T47D (cell line): ENCODE results near the gene RPE65.
A peak's percentile ranks its signal among the peaks of the same experiment; 100 is the strongest.

Experiments used
- DNase-seq, 2 experiments: peaks; one replicate each; pipeline versions ENCODE4 v3.0.0 to v3.0.0-alpha.2; 2011 to 2012; ENCODE audit warnings: low read depth in 1 of 2, low spot score in 1 of 2
- JUND ChIP-seq: IDR thresholded peaks from 2 replicates; pipeline ENCODE4 v1.6.1; 2012; ENCODE audit warnings: low read depth
- in situ Hi-C: cut with HindIII; loops from 2 replicates; pipeline ENCODE4 v1.10.0; 2016; ENCODE audit warnings: low sequenced_read_pairs, low pct_unique_long_range_greater_than_20kb

Gene RPE65

GRCh38 chr1:68473060-68473459, 23.3 kb upstream of the RPE65 start:
- in situ Hi-C loops: no loop called here
- DNase-seq: no peak
- TF ChIP-seq JUND: no peak

DNA sequence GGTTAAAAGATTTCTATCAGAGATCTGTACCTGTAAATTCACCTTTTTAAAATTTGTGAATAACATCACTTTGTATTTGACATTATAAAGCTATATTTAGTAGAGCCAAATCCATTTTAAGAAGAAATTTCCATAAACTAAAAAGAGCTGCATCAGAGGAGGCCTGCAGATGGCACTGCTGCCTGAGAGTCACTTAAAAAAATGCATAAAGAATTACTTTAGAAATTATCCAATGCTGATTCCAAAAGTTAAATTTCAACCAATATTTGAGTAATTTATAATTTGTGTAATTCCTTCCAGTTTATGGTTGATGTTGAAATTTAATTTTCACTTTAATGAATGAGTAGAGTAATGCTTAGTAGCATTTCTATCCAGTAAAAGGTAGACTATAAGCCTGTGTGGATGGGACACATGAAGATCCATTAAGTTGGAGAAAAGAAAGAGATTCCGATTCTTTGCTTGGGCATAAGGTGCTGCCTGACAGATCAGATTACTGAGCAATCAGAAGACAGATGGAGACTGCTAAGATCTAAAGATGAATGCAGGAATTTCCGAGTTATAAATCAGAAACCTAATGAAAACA, 20.7 kb upstream of the RPE65 start:
- in situ Hi-C loops: no loop called here
- peak in 1 of 2 experiments; percentile 13 for DNase-seq
- TF ChIP-seq JUND: no peak

DNA sequence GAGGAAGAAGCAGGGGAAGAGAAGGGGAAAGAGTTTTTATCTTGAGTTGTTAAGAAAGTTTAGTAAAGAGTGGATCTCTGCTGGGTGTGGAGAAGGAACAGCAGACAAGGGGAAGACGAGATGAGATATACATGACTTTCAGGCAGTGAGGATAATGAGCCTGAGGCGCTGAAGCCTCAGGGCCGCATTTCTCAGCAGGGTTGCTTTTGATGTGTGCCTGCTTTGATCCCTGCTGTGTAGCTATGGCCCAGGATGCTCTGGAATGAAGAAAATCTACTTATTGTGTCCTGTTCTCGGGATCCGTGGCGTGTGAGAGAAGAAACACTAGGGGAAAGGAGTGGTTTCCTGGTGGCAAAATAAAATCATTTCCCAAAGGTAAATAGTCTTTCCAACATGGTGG, 15.1 kb upstream of the RPE65 start:
- DNase-seq: no peak
- no peak for TF ChIP-seq JUND
- in situ Hi-C loops: no loop called here

- in situ Hi-C loops: no loop called here
- no peak for DNase-seq
- TF ChIP-seq JUND: no peak
Measured at GRCh38 chr1:68460935-68461334, 11.2 kb upstream of the RPE65 start.

DNA sequence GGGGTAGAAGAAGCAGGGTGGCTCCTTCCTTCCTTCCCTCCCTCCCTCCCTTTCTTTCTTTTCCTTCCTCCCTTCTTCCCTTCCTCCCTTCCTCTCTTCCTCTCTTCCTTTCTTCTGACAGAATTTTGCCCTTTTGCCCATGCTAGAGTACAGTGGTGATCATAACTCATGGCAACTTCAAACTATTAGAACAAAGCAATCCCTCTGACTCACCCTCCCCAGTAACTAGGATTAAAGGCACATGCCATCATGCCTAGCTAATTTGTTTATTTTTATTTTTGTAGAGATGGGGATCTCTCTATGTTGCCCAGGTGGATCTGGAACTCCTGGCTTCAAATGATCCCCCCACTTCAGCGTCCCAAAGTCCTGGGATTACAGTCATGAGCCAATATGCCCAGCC, 10.0 kb upstream of the RPE65 start:
- no peak for TF ChIP-seq JUND
- DNase-seq: no peak
- in situ Hi-C loops: no loop called here

DNA sequence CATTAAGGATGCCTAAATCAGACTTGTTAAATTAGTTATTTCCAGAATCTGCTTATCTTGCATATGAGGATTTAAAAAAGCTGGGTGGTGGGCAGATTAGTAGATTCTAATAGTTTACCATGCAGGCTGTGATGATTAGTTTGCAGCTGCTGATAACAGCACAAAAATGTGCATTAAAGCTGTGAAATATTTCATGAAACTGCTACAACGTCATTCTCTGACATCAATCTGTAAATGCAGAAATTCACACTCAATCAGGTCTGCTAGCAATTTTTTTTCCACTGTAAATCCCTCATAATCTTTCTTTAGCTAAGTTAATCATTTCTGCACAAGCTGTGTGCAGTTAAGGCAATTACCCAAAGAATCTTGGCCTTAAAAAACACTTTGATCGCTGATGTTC, 9.3 kb upstream of the RPE65 start:
- no peak for TF ChIP-seq JUND
- DNase-seq: no peak
- in situ Hi-C loops: no loop called here

DNA sequence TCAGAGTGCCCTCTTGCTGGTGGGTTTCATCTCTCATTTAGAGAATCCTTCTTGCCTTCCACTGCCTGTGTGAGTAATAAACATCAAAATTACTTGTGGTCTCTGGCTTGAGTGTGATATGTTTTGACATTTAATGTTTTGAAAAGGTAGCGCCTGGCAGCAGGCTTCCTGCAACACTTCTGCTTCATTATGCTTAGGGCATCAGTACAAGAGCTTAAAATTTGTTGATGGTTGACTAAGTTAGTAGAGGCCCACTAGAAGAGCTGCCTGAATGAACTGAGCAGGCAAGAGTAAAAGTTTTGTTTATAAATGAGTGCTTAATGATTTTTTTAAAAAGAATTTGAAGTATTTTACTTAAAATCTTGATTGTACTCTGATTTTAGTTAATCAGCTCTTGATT, 6.4 kb upstream of the RPE65 start:
- DNase-seq: no peak
- in situ Hi-C loops: no loop called here
- no peak for TF ChIP-seq JUND

- TF ChIP-seq JUND: no peak
- in situ Hi-C loops: no loop called here
Measured at GRCh38 chr1:68454534-68454933, 4.8 kb upstream of the RPE65 start.

DNA sequence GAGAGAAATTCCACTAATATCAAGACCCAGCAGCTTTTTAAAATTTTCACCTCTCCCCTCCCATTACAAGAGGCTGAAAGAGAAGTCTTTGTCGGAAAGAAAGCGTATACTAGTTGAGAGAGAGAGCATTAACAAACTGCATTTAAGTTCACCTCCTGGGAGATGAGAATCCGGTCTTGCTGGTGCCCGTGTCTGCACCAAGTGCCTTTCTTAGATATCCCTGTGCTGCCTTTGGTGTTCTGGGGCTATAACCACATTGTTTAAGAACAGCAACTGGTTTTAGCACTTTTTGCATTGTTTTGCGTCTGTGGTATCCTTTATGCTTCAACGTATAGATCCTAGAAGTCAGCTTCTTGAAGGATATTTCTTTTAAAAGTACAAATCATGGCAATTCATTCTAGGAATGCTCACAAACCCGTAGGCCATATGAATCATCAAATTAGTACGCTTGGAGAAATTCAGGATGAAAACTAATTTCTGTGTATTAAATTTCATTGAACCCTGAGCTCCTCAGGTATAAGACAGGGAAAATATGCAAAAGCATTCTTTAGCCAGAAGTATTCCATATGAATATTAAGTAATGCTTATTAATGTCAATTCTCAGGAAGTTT, 3.4 kb upstream of the RPE65 start:
- peak in 1 of 2 experiments; percentile 2 for DNase-seq
- in situ Hi-C loops: no loop called here
- TF ChIP-seq JUND: no peak

More at GRCh38 chr1:68454534-68454933, 4.8 kb upstream of the RPE65 start:
- no peak for DNase-seq

GRCh38 chr1:68448365-68448764, 1.4 kb downstream of the RPE65 start:
- no peak for DNase-seq
- in situ Hi-C loops: no loop called here
- no peak for TF ChIP-seq JUND

DNA sequence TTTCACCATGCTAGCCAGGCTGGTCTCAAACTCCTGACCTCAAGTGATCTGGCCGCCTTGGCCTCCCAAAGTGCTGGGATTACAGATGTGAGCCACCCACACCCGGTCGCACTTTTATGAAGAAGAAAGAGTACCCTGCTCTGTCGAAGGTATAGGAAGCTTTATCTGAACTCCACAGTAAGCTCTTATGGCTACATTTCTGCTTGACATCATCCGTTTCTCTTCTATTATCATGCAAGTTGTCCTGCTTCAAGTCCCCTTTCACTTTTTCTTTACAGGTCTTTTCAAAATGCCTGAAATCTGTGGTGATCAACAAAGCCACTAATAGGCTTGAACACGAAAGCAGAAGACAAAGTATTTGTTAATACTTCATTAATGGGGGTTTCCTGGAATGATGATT, 4.0 kb downstream of the RPE65 start:
- DNase-seq: no peak
- in situ Hi-C loops: no loop called here
- TF ChIP-seq JUND: no peak

DNA sequence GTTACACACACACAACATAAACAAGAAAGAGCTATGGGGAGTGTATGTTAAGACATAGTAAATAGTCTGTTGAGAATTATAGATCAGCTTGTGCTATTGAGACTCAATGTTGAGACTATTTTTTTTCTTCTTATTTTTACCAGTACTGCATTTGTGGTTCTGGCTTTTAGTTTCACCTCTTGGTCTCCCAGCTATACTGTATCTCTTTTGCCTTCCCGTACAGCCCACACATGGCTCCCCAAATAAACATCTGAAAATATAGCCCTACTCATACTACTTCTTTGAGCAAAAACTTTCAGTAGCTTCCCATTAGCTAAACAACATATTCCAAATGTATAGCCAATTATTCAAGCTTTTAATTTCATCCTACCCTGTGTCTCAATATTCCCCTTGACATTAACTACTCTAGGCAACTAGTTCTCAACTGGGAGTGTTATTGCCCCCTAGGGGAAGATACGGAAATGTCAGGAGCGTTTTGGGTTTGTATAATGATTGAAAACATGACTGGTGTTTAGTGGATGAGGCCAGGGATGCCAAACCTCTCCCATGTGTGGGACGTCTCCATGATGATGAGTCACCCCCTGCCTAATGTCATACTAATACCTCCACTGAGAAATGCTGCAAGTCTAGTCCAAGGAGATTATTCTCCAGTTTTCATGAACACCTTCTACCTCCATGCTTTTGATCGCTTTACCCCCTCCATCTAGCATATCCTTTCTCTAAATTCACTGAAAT, 6.8 kb downstream of the RPE65 start:
- DNase-seq: peak in 1 of 2 experiments; percentile 35
- in situ Hi-C loops: no loop called here
- no peak for TF ChIP-seq JUND

GRCh38 chr1:68442006-68442405, 7.7 kb downstream of the RPE65 start:
- no peak for TF ChIP-seq JUND
- in situ Hi-C loops: no loop called here
- DNase-seq: peak in 1 of 2 experiments; percentile 34

- in situ Hi-C loops: no loop called here
- DNase-seq: no peak
- no peak for TF ChIP-seq JUND
Measured at GRCh38 chr1:68438310-68438709, 11.4 kb downstream of the RPE65 start.
